Keratinocyte (primary cell): Measurements from ENCODE around the gene HERC4. TPM values are rescaled to one million over a fixed set of nuclear protein-coding genes. Genes with fewer than 3 reads are reported as not detected.

Experiments
- DNase-seq: peaks from one replicate; pipeline ENCODE4 v3.0.0-alpha.2; 2011; ENCODE audit warnings: low read depth, missing footprints, low spot score
- FAIRE-seq: peaks from 2 replicates; lab custom pipeline; 2011; peaks lifted over from hg19 to GRCh38; lab: Jason Lieb, UNC
- H2AFZ ChIP-seq: 2 replicates; pipeline ENCODE4 v1.6.0; 2012; ENCODE audit warnings: low read length, control low read depth, inconsistent platforms; ENCODE audit not compliant: control insufficient read depth
- H3K27ac ChIP-seq: 2 replicates; pipeline ENCODE4 v1.5.1; 2011; ENCODE audit warnings: low read length; ENCODE audit not compliant: control insufficient read depth, insufficient read depth
- H3K27me3 ChIP-seq: 3 replicates; pipeline ENCODE4 v1.6.0; 2011; ENCODE audit warnings: low read length; ENCODE audit not compliant: control insufficient read depth, insufficient read depth; ENCODE audit errors: extremely low read depth
- H3K36me3 ChIP-seq, 2 experiments: 2 replicates in 1 of 2; 3 replicates in 1 of 2; pipeline ENCODE4 v1.5.1; 2011; ENCODE audit warnings: low read length in 2 of 2, mild to moderate bottlenecking in 1 of 2; ENCODE audit not compliant: control insufficient read depth in 2 of 2, insufficient read depth in 2 of 2; ENCODE audit errors: extremely low read depth in 1 of 2
- H3K4me1 ChIP-seq: 3 replicates; pipeline ENCODE4 v1.5.1; 2011; ENCODE audit warnings: low read length; ENCODE audit not compliant: control insufficient read depth, insufficient read depth; ENCODE audit errors: extremely low read depth
- H3K4me2 ChIP-seq: 3 replicates; pipeline ENCODE4 v1.6.0; 2011; ENCODE audit warnings: low read depth, low read length; ENCODE audit not compliant: control insufficient read depth, insufficient read depth; ENCODE audit errors: extremely low read depth
- H3K4me3 ChIP-seq, 3 experiments: fragments of 200-600 bp in 1 of 3; sonication (generic) in 1 of 3; 2 replicates in 2 of 3; 3 replicates in 1 of 3; pipeline ENCODE4 v1.5.1; 2011 to 2016; ENCODE audit warnings: low read length in 3 of 3, mild to moderate bottlenecking in 3 of 3, control low read depth in 2 of 3, inconsistent platforms in 1 of 3, low read depth in 1 of 3, mixed read lengths in 1 of 3, mixed run types in 1 of 3, moderate library complexity in 1 of 3; ENCODE audit not compliant: control insufficient read depth in 2 of 3, insufficient read depth in 2 of 3; ENCODE audit errors: extremely low read depth in 1 of 3
- H3K79me2 ChIP-seq: 2 replicates; pipeline ENCODE4 v1.6.0; 2012; ENCODE audit warnings: low read length; ENCODE audit not compliant: control insufficient read depth, insufficient read depth
- H3K9ac ChIP-seq: 3 replicates; pipeline ENCODE4 v1.6.0; 2011; ENCODE audit warnings: low read length; ENCODE audit not compliant: control insufficient read depth, insufficient read depth; ENCODE audit errors: extremely low read depth
- H3K9me1 ChIP-seq: 3 replicates; pipeline ENCODE4 v1.6.0; 2011; ENCODE audit warnings: low read length; ENCODE audit not compliant: control insufficient read depth, insufficient read depth; ENCODE audit errors: extremely low read depth
- H3K9me3 ChIP-seq: 2 replicates; pipeline ENCODE4 v1.5.1; 2012; ENCODE audit warnings: low read depth, low read length; ENCODE audit not compliant: control insufficient read depth
- H4K20me1 ChIP-seq: 3 replicates; pipeline ENCODE4 v1.6.0; 2011; ENCODE audit warnings: low read length; ENCODE audit not compliant: control insufficient read depth, insufficient read depth; ENCODE audit errors: extremely low read depth
- EZH2 ChIP-seq: IDR thresholded peaks from one replicate; pipeline ENCODE4 v1.6.1; 2012; ENCODE audit warnings: inconsistent platforms, mild to moderate bottlenecking, low read length, moderate library complexity
- dilution Hi-C: fragments of 300-500 bp; cut with MboI; formaldehyde crosslinking; loops from one replicate; pipeline ENCODE4 v1.7.0; 2020; ENCODE audit warnings: low sequenced_read_pairs; ENCODE audit not compliant: extremely low pct_ligation_motif_present
- polyA plus RNA-seq, 5 experiments: library from polyadenylated mRNA; depleted of rRNA in 3 of 5; stranded (reverse) in 3 of 5; stranded (forward) in 1 of 5; unstranded in 1 of 5; fragments of >200 nt; gene quantifications; 1 replicate in 1 of 5; 2 replicates in 3 of 5; 3 replicates in 1 of 5; pipeline versions ENCODE4 v1.2.1 to v1.2.3, GENCODE V29; 2011 to 2012; ENCODE audit warnings: missing spikeins in 2 of 5, low read depth in 1 of 5, low replicate concordance in 1 of 5
- TF ChIP-seq, protein P1 (sequence below), 3 experiments: IDR thresholded peaks in 1 of 3; conservative IDR thresholded peaks in 1 of 3; optimal IDR thresholded peaks in 1 of 3; 2 replicates in 2 of 3; 3 replicates in 1 of 3; pipeline versions ENCODE3 to v1.5.1; 2011; ENCODE audit warnings: low read length in 3 of 3, mild to moderate bottlenecking in 3 of 3, moderate library complexity in 2 of 3, control low read depth in 1 of 3, inconsistent platforms in 1 of 3; ENCODE audit not compliant: insufficient read depth in 2 of 3; ENCODE audit errors: extremely low read depth in 1 of 3

The HERC4 gene
- polyA plus RNA-seq, 1 donor (not counting 4 experiments of a cell fraction or from before 2014, with no cell fraction given): 42.9 TPM

DNA sequence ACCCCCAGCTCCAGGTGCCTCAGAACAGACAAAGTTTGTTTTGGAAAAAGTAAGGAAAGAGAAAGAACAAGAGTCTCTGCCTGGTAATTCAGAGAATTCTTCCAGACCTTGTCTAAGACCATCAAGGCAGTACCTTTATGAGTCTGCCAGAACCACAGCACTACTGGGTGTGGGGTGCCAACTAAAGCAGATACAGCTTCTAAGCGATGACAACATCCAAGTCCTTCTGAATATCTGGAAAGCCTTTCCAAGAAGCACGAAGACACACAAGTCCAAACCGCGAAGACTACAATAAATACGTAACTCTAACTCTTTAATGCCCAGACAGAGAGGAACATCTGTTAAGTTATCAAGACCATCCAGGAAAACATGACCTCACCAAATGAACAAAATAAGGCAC is 96.3 kb downstream of the HERC4 start:
- no peak overlapping the region for H3K4me2 ChIP-seq
- DNase-seq: no peak
- TF ChIP-seq, protein P1, sequence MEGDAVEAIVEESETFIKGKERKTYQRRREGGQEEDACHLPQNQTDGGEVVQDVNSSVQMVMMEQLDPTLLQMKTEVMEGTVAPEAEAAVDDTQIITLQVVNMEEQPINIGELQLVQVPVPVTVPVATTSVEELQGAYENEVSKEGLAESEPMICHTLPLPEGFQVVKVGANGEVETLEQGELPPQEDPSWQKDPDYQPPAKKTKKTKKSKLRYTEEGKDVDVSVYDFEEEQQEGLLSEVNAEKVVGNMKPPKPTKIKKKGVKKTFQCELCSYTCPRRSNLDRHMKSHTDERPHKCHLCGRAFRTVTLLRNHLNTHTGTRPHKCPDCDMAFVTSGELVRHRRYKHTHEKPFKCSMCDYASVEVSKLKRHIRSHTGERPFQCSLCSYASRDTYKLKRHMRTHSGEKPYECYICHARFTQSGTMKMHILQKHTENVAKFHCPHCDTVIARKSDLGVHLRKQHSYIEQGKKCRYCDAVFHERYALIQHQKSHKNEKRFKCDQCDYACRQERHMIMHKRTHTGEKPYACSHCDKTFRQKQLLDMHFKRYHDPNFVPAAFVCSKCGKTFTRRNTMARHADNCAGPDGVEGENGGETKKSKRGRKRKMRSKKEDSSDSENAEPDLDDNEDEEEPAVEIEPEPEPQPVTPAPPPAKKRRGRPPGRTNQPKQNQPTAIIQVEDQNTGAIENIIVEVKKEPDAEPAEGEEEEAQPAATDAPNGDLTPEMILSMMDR (optimal IDR thresholded peaks at IDR 0.05 in 1 of 3, IDR thresholded peaks at IDR 0.05 in 1 of 3, conservative IDR thresholded peaks at IDR 0.05 in 1 of 3; ENCODE audit: extremely low read depth in 1 of 3, insufficient read depth in 2 of 3, low read length in 3 of 3): no peak
- TF ChIP-seq EZH2: no peak
- no peaks in the 10 kb centered on the region for H3K9me1 ChIP-seq
- H3K9ac ChIP-seq: no peak overlapping the region
- FAIRE-seq: no peak
- no peaks in the 10 kb centered on the region for H3K4me1 ChIP-seq
- peaks cover 3% of the 10 kb centered on the region for H3K79me2 ChIP-seq
- H3K27ac ChIP-seq: no peak overlapping the region
- no peaks in the 10 kb centered on the region for H3K27me3 ChIP-seq
- no peaks in the 10 kb centered on the region for H4K20me1 ChIP-seq
- dilution Hi-C loops: no loop called here
- no peak overlapping the region for H3K4me3 ChIP-seq
- H3K36me3 ChIP-seq: peaks cover 14 to 31% of the 10 kb centered on the region in 2 experiments
- H3K9me3 ChIP-seq: no peaks in the 10 kb centered on the region
- no peak overlapping the region for H2AFZ ChIP-seq

DNA sequence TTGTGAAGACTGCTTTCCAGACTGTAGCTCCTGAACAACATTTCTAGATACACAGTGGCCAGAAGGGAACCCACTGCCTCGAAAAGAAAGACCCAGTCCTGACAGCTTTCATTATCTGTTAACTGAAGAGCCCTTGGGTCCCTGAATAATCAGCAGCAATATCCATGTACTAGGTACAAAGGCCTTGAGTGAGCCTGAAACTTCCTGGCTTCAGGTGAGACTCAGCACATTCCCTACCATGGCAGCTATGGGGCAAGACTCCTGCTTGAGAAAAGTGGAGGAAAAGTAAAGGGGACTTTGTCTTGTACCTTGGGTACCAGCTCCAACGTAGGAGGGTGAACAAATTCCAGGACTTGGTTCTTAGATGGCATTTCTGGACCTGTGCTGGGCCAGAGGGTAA is 97.8 kb downstream of the HERC4 start:
- H4K20me1 ChIP-seq: no peaks in the 10 kb centered on the region
- no peak overlapping the region for H3K4me3 ChIP-seq
- no peak for TF ChIP-seq EZH2
- TF ChIP-seq, protein P1 (optimal IDR thresholded peaks at IDR 0.05 in 1 of 3, IDR thresholded peaks at IDR 0.05 in 1 of 3, conservative IDR thresholded peaks at IDR 0.05 in 1 of 3; ENCODE audit: extremely low read depth in 1 of 3, insufficient read depth in 2 of 3, low read length in 3 of 3): no peak
- no peak overlapping the region for H3K4me2 ChIP-seq
- H3K27ac ChIP-seq: no peak overlapping the region
- DNase-seq (no peak), FAIRE-seq (no peak)
- H3K9me1 ChIP-seq: no peaks in the 10 kb centered on the region
- no peak overlapping the region for H2AFZ ChIP-seq
- no peaks in the 10 kb centered on the region for H3K9me3 ChIP-seq
- no peak overlapping the region for H3K9ac ChIP-seq
- H3K4me1 ChIP-seq: no peaks in the 10 kb centered on the region
- H3K36me3 ChIP-seq: peaks cover 17 to 31% of the 10 kb centered on the region in 2 experiments
- dilution Hi-C loops: no loop called here
- no peaks in the 10 kb centered on the region for H3K79me2 ChIP-seq
- no peaks in the 10 kb centered on the region for H3K27me3 ChIP-seq
